H1 (cell line): ENCODE results near the gene NUDT3. TPM values are rescaled to one million over a fixed set of nuclear protein-coding genes. Genes with fewer than 3 reads are reported as not detected.
A peak's percentile ranks its signal among the peaks of the same experiment; 100 is the strongest.

ENCODE experiments used
- ATF3 ChIP-seq: IDR thresholded peaks from 2 replicates; pipeline ENCODE4 v1.6.1; 2011; ENCODE audit warnings: low read depth, mild to moderate bottlenecking, low read length; ENCODE audit not compliant: insufficient read depth
- BACH1 ChIP-seq: IDR thresholded peaks from 2 replicates; pipeline ENCODE4 v1.6.1; 2012; ENCODE audit warnings: low read length, improper control_type of control experiment
- BCL11A ChIP-seq, 2 experiments: IDR thresholded peaks; one replicate each; pipeline ENCODE4 v1.6.1; 2011; ENCODE audit warnings: low read depth in 2 of 2, low read length in 2 of 2, mild to moderate bottlenecking in 2 of 2
- CBX5 ChIP-seq: fragments of 300-800, 300-1000 bp; sonication (generic); IDR thresholded peaks from 2 replicates; pipeline ENCODE4 v1.7.1; 2016; ENCODE audit warnings: antibody characterized with exemption, low read length, low read depth
- CBX8 ChIP-seq: fragments of 300-800, 300-1000 bp; sonication (generic); IDR thresholded peaks from 2 replicates; pipeline ENCODE4 v1.7.1; 2016; ENCODE audit warnings: low read depth, low read length, borderline replicate concordance
- CHD1 ChIP-seq: IDR thresholded peaks from 2 replicates; pipeline ENCODE4 v1.6.1; 2012; ENCODE audit warnings: low read depth, low read length, improper control_type of control experiment
- CTBP2 ChIP-seq: IDR thresholded peaks from 2 replicates; pipeline ENCODE4 v1.7.0; 2011; ENCODE audit warnings: borderline replicate concordance, mild to moderate bottlenecking, moderate library complexity, mixed read lengths, low read length; ENCODE audit not compliant: insufficient read depth, insufficient read length
- EZH2 ChIP-seq: fragments of 200-600 bp; sonication (generic); IDR thresholded peaks from 2 replicates; pipeline ENCODE4 v1.7.1; 2012; ENCODE audit warnings: low read depth, mild to moderate bottlenecking, moderate library complexity, low read length, inconsistent platforms; ENCODE audit not compliant: severe bottlenecking
- JUN ChIP-seq: IDR thresholded peaks from 2 replicates; pipeline ENCODE4 v1.6.1; 2011; ENCODE audit warnings: low read depth, mild to moderate bottlenecking, improper control_type of control experiment, low read length
- KDM4A ChIP-seq: IDR thresholded peaks from one replicate; pipeline ENCODE4 v1.7.1; 2012; ENCODE audit warnings: low read depth, mild to moderate bottlenecking, moderate library complexity, low read length, inconsistent platforms; ENCODE audit not compliant: severe bottlenecking
- NANOG ChIP-seq: IDR thresholded peaks from 2 replicates; pipeline ENCODE4 v1.6.1; 2011; ENCODE audit warnings: low read length, low read depth, mild to moderate bottlenecking, inconsistent platforms; ENCODE audit not compliant: insufficient read depth, poor library complexity, severe bottlenecking
- NRF1 ChIP-seq: IDR thresholded peaks from 2 replicates; pipeline ENCODE4 v1.6.1; 2011; ENCODE audit warnings: mild to moderate bottlenecking, low read depth, low read length, improper control_type of control experiment
- PHF8 ChIP-seq: fragments of 200-600 bp; sonication (generic); conservative IDR thresholded peaks from 2 replicates; pipeline ENCODE4 v1.7.1; 2012; ENCODE audit warnings: low read depth, mild to moderate bottlenecking, inconsistent platforms, low read length, moderate library complexity
- SIN3A ChIP-seq, 2 experiments: IDR thresholded peaks in 1 of 2; conservative IDR thresholded peaks in 1 of 2; 2 replicates each; pipeline ENCODE4 v1.6.1; 2011 to 2012; ENCODE audit warnings: low read length in 2 of 2, improper control_type of control experiment in 1 of 2, low read depth in 1 of 2, mild to moderate bottlenecking in 1 of 2
- SIRT6 ChIP-seq: IDR thresholded peaks from one replicate; pipeline ENCODE4 v1.7.1; 2012; ENCODE audit warnings: low read length, inconsistent platforms
- TAF1 ChIP-seq: IDR thresholded peaks from 2 replicates; pipeline ENCODE4 v1.6.1; 2011; ENCODE audit warnings: mild to moderate bottlenecking, low read depth, low read length
- TAF7 ChIP-seq: optimal IDR thresholded peaks from 2 replicates; pipeline ENCODE3; 2011; ENCODE audit warnings: low read depth, mild to moderate bottlenecking, inconsistent platforms, low read length, moderate library complexity, borderline replicate concordance
- TBP ChIP-seq: IDR thresholded peaks from 2 replicates; pipeline ENCODE4 v1.6.1; 2011; ENCODE audit warnings: low read depth, low read length, improper control_type of control experiment
- TCF12 ChIP-seq: IDR thresholded peaks from 2 replicates; pipeline ENCODE4 v1.6.1; 2011; ENCODE audit warnings: low read depth, mild to moderate bottlenecking, low read length
- TEAD4 ChIP-seq: IDR thresholded peaks from 2 replicates; pipeline ENCODE4 v1.6.1; 2012; ENCODE audit warnings: low read depth, low read length, inconsistent platforms, mixed read lengths
- USF2 ChIP-seq: IDR thresholded peaks from 2 replicates; pipeline ENCODE4 v1.6.1; 2011; ENCODE audit warnings: low read length, improper control_type of control experiment
- ZNF274 ChIP-seq: IDR thresholded peaks from 2 replicates; pipeline ENCODE4 v1.7.0; 2012; ENCODE audit warnings: low read length, borderline replicate concordance; ENCODE audit errors: extremely low read depth
- polyA plus RNA-seq, 7 experiments: library from polyadenylated mRNA; depleted of rRNA in 3 of 7; stranded (reverse) in 5 of 7; unstranded in 2 of 7; fragments of >200 nt in 5 of 7; fragments of 200-250 nt in 2 of 7; gene quantifications; 1 replicate in 5 of 7; 2 replicates in 1 of 7; 4 replicates in 1 of 7; pipeline versions ENCODE4 v1.2.1 to v1.2.3, GENCODE V29; 2011 to 2013; ENCODE audit warnings: missing spikeins in 2 of 7, mixed read lengths in 2 of 7
- total RNA-seq: library from RNA; stranded (reverse); fragmentation: NEBNext Ultra II Directional; extraction: Animal tissue kit (Norgen Biotek cat#: 25700); gene quantifications from 2 replicates; pipeline ENCODE4 v1.2.1, GENCODE V29; 2021

The NUDT3 gene
- total and polyA plus RNA-seq, 2 of the 8 experiments (the other 6 are each of a cell fraction or from before 2014, with no cell fraction given) = 14.1 to 36.9 TPM

- no peak for TF ChIP-seq SIRT6
- no peak; the same call in 1 of the 2 replicates for TF ChIP-seq CHD1
- no peak for TF ChIP-seq EZH2
- no peak for TF ChIP-seq JUN
- peak; percentile 56 for TF ChIP-seq BACH1
- TF ChIP-seq ZNF274 = no peak
- TF ChIP-seq USF2 = no peak
- TF ChIP-seq TBP = peak; percentile 95
- peak; percentile 96 for TF ChIP-seq TAF7
- no peak for TF ChIP-seq KDM4A
- TF ChIP-seq CTBP2 = no peak
- TF ChIP-seq TEAD4 = no peak
- no peak for TF ChIP-seq ATF3
- TF ChIP-seq NANOG = no peak
- no peak for TF ChIP-seq TCF12
- TF ChIP-seq TAF1 = peak; percentile 98
- no peak for TF ChIP-seq CBX5
- TF ChIP-seq CBX8 = no peak
- peak; percentile 77 for TF ChIP-seq PHF8
- TF ChIP-seq BCL11A (IDR thresholded peaks at IDR 0.05; ENCODE audit: low read depth in 2 of 2, low read length in 2 of 2) = no peak
- TF ChIP-seq SIN3A (conservative IDR thresholded peaks at IDR 0.05 in 1 of 2, IDR thresholded peaks at IDR 0.05 in 1 of 2; ENCODE audit: low read depth in 1 of 2, low read length in 2 of 2) = peak in 1 of 2 experiments; percentile 41; a peak in 1 of 4 replicates
- TF ChIP-seq NRF1 = peak; percentile 46
Observed at GRCh38 chr6:34425498-34426410, 33.3 kb upstream of the NUDT3 start, which contains the start of gene RPS10 (continued).
